ENCODE data around the gene CCDC187.

- TF ChIP-seq, protein P1, sequence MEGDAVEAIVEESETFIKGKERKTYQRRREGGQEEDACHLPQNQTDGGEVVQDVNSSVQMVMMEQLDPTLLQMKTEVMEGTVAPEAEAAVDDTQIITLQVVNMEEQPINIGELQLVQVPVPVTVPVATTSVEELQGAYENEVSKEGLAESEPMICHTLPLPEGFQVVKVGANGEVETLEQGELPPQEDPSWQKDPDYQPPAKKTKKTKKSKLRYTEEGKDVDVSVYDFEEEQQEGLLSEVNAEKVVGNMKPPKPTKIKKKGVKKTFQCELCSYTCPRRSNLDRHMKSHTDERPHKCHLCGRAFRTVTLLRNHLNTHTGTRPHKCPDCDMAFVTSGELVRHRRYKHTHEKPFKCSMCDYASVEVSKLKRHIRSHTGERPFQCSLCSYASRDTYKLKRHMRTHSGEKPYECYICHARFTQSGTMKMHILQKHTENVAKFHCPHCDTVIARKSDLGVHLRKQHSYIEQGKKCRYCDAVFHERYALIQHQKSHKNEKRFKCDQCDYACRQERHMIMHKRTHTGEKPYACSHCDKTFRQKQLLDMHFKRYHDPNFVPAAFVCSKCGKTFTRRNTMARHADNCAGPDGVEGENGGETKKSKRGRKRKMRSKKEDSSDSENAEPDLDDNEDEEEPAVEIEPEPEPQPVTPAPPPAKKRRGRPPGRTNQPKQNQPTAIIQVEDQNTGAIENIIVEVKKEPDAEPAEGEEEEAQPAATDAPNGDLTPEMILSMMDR (IDR thresholded peaks at IDR 0.05; ENCODE audit: borderline replicate concordance, extremely low read depth, low read length, poor library complexity, severe bottlenecking) = no peak
- TF ChIP-seq EZH2 (IDR thresholded peaks at IDR 0.05; ENCODE audit: borderline replicate concordance, low read depth, low read length, severe bottlenecking) = no peak
Measured at GRCh38 chr9:136325358-136325757, 21.5 kb upstream of the CCDC187 start.
